Measurements from ENCODE around the gene BRD7.
"Not testable (repeated sequence)": the region's sequence is repeated elsewhere in the genome, so short reads cannot be mapped to it uniquely, and the experiment has no call there.

The BRD7 gene

DNA sequence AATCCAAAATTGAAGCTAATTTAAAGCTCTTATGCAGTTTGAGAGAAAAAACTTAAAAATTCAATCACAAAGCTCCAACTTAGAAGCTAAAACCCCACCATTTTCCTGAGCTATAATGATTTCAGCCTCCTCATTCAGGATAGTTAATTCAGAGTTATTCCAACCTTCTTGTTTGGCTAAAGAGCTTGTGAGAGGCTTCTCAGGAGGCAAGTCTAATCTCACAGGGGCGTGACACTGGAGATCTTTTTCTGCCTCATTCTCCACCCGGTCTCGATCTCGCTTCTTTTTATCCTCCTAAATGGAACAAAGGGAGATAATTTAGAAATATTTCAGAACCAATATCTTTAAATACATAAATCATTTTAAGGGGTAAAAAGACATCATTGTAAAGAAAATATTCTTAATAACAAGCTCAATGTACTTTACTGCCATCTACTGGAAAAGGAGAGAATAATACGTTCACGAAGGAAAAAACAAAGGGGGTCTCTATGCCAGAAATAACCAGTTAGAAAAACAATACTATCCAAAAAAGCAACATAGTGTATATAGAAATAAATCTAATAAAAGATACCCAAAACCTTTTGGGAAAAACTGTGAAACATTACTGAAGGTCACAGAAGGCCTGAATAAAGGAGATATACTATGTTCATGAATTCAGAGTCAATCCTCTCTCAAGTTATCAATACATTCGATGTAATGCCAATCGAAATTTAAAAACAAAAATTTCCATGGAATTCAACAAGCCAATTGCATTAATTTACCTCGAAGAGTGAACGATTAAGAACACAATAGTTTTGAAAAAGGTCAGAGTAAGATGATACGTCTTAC is 13.9 kb downstream of the BRD7 start:
- DNase-seq (ENCODE audit: low read depth), result no peak

DNA sequence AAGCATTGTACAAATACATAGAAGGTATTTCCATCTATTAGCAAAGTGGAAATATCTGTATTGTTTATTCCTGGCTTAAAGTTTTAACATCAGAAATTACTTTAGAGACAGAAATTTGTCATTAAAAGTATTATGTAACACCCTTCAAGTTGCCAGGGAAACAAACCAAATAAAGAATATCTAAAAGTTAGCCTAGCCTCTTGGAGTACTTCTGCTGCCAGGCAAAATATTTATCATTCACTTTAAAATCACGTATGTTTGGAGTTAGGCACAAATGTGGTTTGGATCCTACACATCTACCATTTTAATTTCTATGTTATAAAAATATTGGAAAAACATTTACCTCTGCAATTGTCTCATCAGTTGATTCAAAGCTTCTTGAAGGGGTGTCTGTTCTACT is 14.7 kb downstream of the BRD7 start:
- DNase-seq (ENCODE audit: low read depth), result no peak

DNA sequence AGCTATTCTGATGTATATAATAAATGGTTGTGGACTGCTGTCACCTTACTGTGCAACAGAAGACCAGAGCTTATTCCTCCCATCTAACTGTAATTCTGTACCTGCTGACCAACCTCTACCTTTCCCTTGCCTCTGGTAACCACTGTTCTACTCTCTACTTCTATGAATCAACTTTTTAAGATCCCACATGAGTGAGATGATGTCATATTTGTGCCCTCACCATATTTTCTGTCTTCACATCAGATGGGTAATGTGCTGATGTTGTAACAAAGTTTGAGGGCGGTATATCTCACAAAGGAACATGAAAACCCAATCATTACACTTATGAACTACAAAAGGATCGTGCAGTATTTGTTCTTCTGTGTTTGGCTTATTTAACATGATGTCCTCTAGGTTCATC is 16.8 kb downstream of the BRD7 start:
- DNase-seq (ENCODE audit: low read depth), result no peak

DNA sequence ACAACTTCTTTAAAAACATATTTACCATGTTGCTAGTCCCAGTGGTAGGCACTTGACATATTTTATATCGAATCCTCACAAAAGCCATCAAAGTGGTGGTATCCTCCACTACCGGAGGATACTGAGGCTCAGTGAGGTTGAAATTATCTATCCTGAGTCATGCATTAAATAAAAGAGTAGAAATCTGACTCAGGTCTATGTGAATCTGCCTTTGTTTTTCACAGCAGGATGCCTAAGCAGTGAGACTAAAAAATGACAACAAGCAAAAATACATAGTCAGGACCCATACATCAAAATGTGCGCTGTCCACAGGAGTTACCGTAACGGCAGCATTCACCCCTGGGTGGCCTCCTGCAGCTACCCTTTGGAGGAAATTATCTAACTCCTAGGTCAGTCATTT is 17.7 kb downstream of the BRD7 start:
- no peak for DNase-seq (ENCODE audit: low read depth)

DNA sequence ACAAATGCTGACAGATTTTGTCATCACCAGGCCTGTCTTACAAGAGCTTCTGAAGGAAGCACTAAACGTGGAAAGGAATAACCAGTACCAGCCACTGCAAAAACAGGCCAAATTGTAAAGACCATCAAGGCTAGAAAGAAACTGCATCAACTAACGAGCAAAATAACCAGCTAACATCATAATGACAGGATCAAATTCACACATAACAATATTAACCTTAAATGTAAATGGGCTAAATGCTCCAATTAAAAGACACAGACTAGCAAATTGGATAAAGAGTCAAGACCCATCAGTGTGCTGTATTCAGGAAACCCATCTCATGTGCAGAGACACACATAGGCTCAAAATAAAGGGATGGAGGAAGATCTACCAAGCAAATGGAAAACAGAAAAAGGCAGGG is 23.6 kb downstream of the BRD7 start:
- not testable (repeated sequence) for DNase-seq (ENCODE audit: low read depth)

DNA sequence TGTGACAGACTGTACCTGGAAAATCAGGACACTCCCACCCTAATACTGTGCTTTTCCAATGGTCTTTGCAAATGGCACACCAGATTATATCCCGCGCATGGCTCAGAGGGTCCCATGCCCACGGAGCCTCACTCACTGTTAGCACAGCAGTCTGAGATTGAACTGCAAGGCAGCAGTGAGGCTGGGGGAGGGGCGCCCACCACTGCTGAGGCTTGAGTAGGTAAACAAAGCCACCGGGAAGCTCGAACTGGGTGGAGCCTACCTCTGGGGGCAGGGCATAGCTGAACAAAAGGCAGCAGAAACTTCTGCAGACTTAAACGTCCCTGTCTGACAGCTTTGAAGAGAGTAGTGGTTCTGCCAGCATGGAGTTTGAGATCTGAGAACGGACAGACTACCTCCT is 25.2 kb downstream of the BRD7 start:
- not testable (repeated sequence) for DNase-seq (ENCODE audit: low read depth)

DNA sequence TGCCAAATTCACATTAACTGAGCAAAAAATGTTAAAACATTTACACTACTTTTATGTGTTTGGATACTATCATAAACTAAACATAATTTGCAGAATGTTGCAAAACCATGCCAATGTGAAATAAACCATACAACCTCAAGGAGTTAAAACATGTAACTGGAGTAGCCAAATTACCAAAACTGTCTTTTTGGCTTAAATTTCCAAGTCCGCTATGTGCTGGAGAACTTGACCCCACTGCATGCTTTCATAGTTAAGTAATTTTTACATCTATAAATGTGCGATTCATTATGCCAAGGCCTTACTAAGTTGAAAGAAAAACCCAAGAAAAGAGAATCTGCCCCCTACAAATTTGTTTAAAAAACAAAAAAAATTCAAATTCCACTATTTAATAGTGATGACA is 28.2 kb downstream of the BRD7 start:
- DNase-seq (ENCODE audit: low read depth), result no peak

DNA sequence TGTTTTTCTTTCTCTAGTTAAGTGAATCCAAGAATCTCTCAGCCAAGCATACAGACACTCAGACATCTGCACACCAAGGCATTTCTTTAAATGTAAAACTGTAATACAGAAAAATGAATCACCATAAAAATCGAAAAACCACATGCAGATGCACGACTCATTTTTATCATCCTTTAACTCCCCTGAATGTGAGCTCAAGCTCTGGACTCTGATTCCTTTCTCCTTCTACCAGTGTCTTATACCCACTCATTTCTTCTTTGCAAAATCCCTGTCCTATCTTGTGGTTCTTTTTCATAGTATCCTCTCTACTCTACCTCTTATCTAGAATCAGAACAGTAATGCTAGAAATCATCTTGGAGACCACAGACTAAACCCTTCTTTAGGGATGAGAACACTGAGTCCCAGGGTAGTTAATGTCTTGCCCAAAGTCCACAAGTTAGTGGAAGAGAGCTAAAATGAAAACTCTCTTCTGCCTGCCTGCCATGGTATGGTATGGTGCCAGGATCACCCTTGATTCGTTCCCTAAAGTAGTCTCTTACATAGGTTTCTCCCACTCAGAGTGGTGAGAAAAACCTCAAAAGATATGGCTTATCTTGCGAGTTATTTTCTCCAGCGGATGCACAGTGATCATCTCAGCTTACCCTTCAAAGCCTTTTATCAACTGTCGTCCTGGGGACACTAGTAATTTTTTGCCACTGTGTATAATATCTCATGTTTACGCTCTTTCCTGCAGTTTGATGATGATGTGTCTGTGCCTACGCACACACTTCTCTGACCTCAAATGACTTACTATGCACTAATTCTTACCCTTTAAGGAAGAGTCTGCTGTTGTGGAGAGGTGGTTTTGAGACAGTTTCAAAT is 30.2 kb downstream of the BRD7 start:
- DNase-seq (ENCODE audit: low read depth), result no peak

DNA sequence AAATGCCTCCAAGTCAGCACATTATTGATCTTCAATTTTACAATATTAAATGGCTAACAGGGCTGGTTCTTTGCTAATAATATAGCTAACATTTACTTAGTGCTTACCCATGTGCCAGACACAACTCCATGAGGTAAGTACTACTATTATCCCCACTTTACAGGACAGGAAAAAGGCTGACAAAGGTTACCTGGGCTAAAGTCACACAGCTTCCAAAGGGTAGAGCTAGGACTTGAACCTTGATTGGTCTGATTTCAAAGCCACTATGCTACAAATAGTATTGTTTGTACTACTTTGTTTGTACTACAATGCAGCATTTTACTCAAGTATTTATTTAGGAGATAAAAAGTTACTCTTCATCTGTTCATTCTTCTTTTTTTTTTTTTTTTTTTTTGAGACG is 31.9 kb downstream of the BRD7 start:
- DNase-seq (ENCODE audit: low read depth), result no peak

DNA sequence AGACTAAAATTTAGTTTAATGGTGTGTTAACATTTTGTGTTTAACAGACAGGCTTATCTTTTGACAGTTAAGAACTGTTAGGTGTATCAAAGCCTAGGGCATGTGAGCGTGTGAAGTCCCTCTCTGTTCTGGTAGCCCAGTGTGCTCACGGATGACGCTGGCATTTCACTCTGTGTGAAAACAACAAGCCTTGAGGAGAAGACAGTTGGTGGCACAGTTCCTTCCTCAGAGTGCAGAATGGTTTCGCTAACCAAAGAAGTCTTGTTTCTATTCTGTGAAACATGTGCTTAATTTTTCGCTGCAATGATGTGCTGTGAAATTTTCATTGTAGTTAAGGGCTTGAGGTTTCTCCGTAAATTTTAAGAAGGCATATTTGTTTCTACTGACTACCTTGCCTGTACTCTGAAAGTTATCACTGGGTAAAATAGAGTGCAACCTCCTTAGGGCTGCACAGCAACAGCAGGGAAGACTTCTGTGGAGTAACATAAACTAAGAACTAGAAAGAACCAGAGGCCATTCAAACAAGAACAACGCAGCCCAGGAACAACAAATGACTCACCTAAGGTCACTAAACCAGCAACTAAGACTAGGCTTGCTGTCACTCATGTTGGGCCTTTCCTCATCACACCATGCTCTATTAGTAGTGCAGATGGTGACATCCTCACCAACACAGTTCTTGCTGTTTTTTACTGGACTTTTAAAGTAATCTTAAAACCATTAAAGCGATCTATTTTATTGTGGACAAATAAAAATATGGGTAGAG is 33.4 kb downstream of the BRD7 start:
- no peak for DNase-seq (ENCODE audit: low read depth)

DNA sequence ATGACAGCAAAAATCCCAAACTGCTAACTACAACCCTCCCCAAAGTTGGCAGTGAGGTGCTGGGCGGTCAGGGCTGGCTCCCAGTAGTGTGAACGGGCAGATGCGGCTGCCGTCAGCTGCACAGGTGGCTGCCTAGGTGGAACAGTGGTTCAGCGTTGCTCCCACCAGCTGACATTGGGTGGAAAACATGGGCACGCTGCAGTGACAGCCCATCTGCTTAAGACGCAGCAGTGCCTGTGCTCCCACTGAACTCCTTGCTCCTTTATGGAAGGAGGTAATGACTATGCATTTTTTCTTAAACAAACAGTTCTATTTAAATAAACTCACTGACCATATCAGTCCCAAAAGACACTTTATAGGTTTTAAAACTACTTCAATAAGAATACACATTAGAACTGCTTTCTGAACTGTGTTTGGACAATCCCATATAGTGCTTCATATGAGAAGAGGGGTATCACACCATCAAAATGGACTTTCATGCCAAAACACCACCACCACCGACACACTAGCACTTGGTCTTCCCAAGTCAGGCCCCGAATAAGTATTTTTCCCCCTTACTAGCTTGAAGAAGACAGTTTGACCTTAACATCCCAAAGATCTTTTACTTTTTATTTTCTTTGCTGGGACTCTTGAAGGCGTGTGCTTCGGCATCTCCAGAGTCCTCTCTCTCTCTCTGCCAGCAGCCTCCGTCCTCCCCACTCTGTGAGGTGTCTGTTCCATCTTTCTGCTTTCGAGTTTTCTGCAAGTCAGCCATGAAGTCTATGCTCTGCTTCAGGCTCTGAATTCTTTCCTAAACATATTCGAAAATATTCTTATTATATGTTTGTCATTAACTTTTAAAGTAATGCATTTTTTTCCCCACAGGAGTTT is 34.4 kb downstream of the BRD7 start:
- DNase-seq (ENCODE audit: low read depth), result no peak

DNA sequence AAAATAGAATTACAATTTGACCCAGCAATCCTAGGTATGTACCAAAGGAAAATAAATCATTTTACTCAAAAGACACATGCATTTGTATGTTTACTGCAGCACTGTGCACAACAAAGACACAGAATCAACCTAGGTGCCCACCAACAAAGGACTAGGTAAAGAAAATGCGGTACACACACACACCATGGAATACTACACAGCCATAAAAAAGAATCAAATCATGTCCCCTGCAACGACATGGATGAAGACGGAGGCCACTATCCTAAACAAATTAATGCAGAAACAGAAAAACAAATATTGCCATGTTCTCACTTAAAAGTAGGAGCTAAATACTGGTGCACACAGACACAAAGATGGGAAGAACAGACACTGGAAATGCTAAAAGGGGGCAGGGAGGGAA is 36.2 kb downstream of the BRD7 start:
- no peak for DNase-seq (ENCODE audit: low read depth)

DNA sequence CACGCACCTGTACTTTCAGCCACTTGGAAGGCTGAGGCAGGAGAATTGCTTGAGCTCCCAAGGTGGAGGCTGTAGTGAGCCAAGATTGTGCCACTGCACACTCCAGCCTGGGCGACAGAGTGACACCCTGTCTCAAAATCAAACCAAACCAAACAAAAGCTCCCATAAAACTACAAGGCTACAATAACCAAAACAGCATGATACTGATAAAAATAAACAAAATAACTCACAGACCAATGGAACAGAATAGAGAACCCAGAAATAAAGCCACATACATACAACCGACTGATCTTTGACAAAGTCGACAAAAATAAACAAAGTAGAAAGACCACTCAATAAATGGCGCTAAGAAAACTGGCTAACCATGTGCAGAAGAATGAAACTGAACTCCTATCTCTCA is 37.2 kb downstream of the BRD7 start:
- no peak for DNase-seq (ENCODE audit: low read depth)

DNA sequence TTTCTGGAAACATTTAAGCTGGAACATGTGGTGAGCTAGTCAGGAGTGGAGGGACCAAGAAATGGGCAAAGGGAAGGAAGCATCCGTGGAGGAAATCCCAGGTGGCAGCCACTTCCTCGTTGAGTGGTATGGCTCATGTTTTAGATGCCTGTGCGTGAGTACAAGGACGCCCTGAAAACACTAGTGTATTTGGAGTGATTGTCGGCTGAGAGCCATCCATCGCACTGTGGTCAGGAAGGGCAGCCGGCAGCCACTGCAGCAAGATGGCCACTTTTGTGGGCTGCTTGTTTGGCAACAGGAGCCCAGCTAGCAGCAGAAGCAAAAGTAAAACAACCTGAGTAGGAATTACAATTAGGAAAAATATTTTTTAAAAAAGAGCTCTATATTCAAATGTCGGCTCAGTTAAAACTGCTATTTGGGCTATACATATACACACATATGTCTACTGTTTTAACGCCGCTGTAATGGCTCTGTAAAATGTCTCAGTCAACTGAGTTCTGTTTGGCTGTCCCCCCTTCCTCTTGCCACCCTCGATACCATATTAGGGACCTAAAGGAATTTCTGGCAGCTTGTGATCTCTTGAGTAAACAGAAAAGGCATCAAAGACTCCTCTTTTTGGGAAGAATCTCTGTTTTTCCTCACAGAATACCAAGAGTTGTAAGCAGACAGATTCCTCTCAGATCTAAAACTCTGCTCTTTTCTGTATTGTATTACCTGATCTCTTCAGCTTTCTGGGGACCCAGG is 39.2 kb downstream of the BRD7 start:
- no peak for DNase-seq (ENCODE audit: low read depth)

DNA sequence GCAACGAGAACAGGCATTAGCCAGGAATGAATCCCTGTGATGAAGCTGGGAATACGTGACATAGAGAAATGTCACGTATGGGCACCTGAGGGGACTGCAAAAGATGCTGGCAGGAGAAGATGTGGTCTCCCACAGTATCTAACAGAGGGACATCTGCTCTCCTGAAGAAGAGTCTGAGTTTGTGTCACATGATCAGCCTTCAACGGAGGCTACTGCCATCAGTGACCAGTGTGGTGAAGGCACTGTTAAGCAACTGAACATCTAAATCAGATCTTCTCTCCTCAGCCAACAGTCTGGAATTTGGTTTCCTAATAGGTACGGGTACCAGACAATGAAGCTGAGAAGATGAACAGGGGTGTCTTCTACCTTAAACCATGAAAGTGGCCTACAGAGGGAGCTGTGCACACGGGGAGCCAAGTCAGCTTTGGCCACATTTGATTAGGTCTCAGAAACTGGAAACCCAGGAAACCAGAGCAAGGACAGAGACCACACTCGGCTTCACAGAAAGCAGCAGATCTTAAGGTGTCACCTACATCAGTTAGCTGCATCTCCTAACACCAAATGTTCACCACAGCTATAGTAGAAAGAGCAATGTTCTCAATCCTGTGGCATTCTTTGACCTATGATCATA is 41.8 kb downstream of the BRD7 start:
- DNase-seq (ENCODE audit: low read depth), result peak; percentile 40

DNA sequence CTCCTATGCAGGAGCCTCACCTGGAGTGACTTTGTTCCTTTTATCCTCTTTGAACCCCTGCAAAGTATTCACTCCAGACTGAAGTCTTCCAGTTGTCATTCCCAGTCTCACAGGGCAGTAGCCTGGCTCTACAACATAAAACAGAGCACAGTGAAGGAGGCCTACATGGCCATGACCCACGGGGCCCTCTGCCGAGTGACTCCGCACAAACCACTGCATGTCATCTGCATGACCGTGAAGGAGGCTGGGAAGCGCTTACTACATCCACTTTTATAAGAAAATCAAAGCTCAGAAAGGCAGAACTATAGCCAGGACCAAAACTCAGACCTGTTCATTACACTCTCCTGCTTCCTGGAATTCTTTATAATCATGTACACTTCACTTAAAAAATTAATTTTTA is 42.5 kb downstream of the BRD7 start:
- no peak for DNase-seq (ENCODE audit: low read depth)

DNA sequence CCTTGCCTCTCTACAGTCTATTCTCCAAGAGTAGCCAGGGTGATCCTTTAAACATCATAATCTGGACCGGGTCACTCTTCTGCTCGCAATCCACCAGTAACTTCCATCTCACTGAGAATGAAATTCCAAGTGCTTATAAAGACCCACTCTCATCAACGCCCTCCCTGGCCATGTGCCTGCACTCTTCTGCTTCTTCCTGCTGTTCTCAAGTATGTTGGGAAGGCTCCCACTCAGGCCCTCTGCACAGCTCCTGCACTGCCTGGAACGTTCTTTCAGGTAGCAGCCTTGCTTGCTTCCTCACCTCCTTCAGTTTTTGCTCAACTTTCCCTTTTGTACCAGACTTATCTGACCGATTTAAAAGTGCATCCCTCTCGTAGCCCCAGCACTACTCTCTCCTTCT is 44.4 kb downstream of the BRD7 start:
- no peak for DNase-seq (ENCODE audit: low read depth)

DNA sequence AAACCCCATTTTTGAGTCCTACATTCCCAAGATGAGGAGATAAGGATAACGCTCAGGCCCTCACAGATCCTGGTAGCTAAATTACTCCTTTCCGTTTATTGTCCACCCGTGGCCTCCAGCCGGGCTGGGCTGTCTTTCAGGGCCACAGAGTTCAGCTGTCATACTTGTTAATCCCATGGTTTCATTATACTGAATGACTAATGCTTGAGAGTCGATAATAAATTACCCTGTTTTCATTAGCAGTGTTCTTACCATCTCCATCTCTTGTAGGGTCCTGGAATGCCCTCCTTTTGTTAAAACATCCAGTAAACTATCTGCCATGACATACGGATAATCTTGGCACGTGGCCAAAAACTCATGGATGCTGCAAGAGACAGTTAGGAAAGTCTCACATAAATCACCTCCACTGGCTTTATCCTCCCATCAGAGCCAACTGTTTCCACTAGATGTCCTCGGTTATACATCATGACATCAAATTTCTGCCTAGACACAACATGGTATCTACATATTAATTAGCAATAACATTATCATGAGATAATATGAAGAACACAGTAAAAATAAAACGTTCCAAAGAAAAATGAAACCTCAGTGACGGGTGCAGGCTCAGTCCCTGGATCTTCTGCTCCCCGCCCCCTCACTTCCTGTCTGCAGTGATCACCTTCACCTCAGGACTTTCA is 45.3 kb downstream of the BRD7 start:
- DNase-seq (ENCODE audit: low read depth), result no peak

DNA sequence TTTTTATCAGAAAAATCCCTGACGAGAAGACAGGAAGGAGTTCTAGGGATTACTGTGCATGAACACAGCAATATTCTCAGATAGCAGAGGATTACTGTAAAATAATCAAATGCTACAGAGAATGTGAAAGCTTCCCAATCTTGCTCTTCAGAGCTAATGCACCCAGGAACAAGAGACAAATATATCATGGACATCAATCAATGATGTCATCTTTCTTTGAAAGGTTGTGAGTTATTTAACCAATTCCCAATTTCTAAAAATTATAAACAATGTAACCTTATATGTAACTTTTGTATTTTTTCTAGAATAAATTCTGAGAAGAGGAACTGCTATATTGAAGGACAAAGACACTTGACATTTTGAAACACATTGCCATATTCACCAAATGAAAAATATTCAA is 46.5 kb downstream of the BRD7 start:
- DNase-seq (ENCODE audit: low read depth), result no peak

DNA sequence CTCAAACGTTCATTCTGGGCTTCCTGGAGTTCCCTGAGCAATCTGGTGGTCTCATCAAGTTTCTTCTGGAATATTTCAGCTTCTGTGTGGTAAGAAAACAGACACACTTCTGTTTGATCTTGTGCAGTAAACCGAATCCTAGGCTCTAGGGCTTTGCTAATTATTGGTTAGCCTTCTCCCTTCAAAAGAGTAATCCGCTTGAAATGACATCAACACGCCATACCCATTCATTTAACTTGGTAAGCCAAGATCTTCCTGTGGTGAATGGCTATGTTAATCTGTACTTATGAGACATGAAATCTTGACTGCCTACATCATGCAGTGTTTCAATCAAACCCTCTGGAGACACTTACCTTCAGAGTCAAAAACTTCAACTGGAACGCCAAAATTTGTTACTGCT is 48.5 kb downstream of the BRD7 start:
- no peak for DNase-seq (ENCODE audit: low read depth)

Data from stimulated activated CD8-positive, alpha-beta memory T cell treated with anti-CD3 and anti-CD28 coated beads, Interleukin-12 subunit alpha, Interleukin-12 subunit beta, amount 100 ng/mL, for 4 hours (primary cell).